Progenitor cell of endocrine pancreas (in vitro differentiated cells): ENCODE measurements around the gene OR6C74. TPM values are rescaled to one million over a fixed set of nuclear protein-coding genes. Genes with fewer than 3 reads are reported as not detected.

Experiments
- DNase-seq: peaks from one replicate; pipeline ENCODE4 v3.0.0; 2021; ENCODE audit warnings: low spot score; ENCODE audit not compliant: unreplicated experiment
- H3K27ac Mint-ChIP-seq: 2 replicates; pipeline ENCODE4 v1.8.0; 2021; ENCODE audit warnings: mild to moderate bottlenecking, moderate library complexity, mixed read lengths
- H3K27me3 Mint-ChIP-seq: 2 replicates; pipeline ENCODE4 v1.8.0; 2021; ENCODE audit warnings: mixed read lengths
- H3K36me3 Mint-ChIP-seq: 2 replicates; pipeline ENCODE4 v1.8.0; 2022; ENCODE audit warnings: mixed read lengths; ENCODE audit not compliant: insufficient read depth
- H3K4me1 Mint-ChIP-seq: 2 replicates; pipeline ENCODE4 v1.8.0; 2021; ENCODE audit warnings: low read depth, mixed read lengths
- H3K4me3 Mint-ChIP-seq: 2 replicates; pipeline ENCODE4 v1.8.0; 2021; ENCODE audit warnings: low read depth, mild to moderate bottlenecking, moderate library complexity, mixed read lengths
- H3K9me3 Mint-ChIP-seq: 2 replicates; pipeline ENCODE4 v1.8.0; 2021; ENCODE audit warnings: low read depth, mixed read lengths
- total RNA-seq: library from RNA; stranded (reverse); gene quantifications from 2 replicates; pipeline ENCODE4 v1.2.1, GENCODE V29; 2021
- TF ChIP-seq, protein P1 (sequence below): fragments of 200-600 bp; sonication (generic); IDR thresholded peaks from one replicate; pipeline ENCODE4 v1.5.0; 2021; ENCODE audit warnings: antibody characterized with exemption, mild to moderate bottlenecking; ENCODE audit not compliant: unreplicated experiment

Gene OR6C74
- total RNA-seq, 1 donor from 2014 or later: not detected

GRCh38 chr12:55289999-55290398, 45.6 kb downstream of the OR6C74 start:
- Mint-ChIP-seq H3K27ac (no peak overlapping the region), H3K36me3 (no peaks in the 10 kb centered on the region), H3K4me1 (peaks cover 5% of the 10 kb centered on the region), H3K27me3 (no peaks in the 10 kb centered on the region), H3K9me3 (no peaks in the 10 kb centered on the region), H3K4me3 (no peak overlapping the region)
- TF ChIP-seq, protein P1, sequence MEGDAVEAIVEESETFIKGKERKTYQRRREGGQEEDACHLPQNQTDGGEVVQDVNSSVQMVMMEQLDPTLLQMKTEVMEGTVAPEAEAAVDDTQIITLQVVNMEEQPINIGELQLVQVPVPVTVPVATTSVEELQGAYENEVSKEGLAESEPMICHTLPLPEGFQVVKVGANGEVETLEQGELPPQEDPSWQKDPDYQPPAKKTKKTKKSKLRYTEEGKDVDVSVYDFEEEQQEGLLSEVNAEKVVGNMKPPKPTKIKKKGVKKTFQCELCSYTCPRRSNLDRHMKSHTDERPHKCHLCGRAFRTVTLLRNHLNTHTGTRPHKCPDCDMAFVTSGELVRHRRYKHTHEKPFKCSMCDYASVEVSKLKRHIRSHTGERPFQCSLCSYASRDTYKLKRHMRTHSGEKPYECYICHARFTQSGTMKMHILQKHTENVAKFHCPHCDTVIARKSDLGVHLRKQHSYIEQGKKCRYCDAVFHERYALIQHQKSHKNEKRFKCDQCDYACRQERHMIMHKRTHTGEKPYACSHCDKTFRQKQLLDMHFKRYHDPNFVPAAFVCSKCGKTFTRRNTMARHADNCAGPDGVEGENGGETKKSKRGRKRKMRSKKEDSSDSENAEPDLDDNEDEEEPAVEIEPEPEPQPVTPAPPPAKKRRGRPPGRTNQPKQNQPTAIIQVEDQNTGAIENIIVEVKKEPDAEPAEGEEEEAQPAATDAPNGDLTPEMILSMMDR: no peak
- DNase-seq: no peak

Other genes starting within 250 kb of the OR6C74 start
- not detected in 2 replicates for gene NEUROD4, start 224.6 kb upstream of the OR6C74 start, total RNA-seq
- not detected in 2 replicates for gene OR9K2, start 118.2 kb upstream of the OR6C74 start, total RNA-seq
- not detected in 2 replicates for gene OR10A7, start 23.6 kb upstream of the OR6C74 start, total RNA-seq
- gene OR6C6, start 52.0 kb downstream of the OR6C74 start, total RNA-seq: not detected in 2 replicates
- not detected in 2 replicates for gene OR6C1, start 69.7 kb downstream of the OR6C74 start, total RNA-seq
- gene OR6C3, start 86.1 kb downstream of the OR6C74 start, total RNA-seq: not detected in 2 replicates
- gene OR6C75, start 118.4 kb downstream of the OR6C74 start, total RNA-seq: not detected in 2 replicates
- not detected in 2 replicates for gene OR6C65, start 155.9 kb downstream of the OR6C74 start, total RNA-seq
- gene OR6C76, start 181.6 kb downstream of the OR6C74 start, total RNA-seq: not detected in 2 replicates
- not detected in 2 replicates for gene OR6C2, start 199.5 kb downstream of the OR6C74 start, total RNA-seq
- gene OR6C70, start 225.5 kb downstream of the OR6C74 start, total RNA-seq: not detected in 2 replicates
- gene OR6C68, start 247.8 kb downstream of the OR6C74 start, total RNA-seq: not detected in 2 replicates